Breast epithelium (tissue), 4 donors: Measurements from ENCODE around the gene PCDHGA6. TPM values are rescaled to one million over a fixed set of nuclear protein-coding genes. Genes with fewer than 3 reads are reported as not detected.
A peak's percentile ranks its signal among the peaks of the same experiment; 100 is the strongest.
"Not testable (repeated sequence)": the region's sequence is repeated elsewhere in the genome, so short reads cannot be mapped to it uniquely, and the experiment has no call there.

Experiments used
- DNase-seq, 2 donors: peaks; one replicate each; pipeline ENCODE4 v3.0.0-alpha.2; 2019; ENCODE audit warnings: low spot score in 2 of 2
- H3K27ac ChIP-seq, 2 donors: fragments of 200-600 bp; sonication (generic) in 1 of 2; one replicate each; pipeline ENCODE4 v1.5.1; 2016 to 2019; ENCODE audit warnings: mild to moderate bottlenecking in 1 of 2
- H3K27me3 ChIP-seq, 2 donors: fragments of 200-600 bp; sonication (generic) in 1 of 2; one replicate each; pipeline versions ENCODE4 v1.5.1 to v1.6.0; 2017 to 2019; ENCODE audit warnings: control low read depth in 1 of 2, mild to moderate bottlenecking in 1 of 2
- H3K36me3 ChIP-seq: fragments of 200-600 bp; one replicate; pipeline ENCODE4 v1.5.1; 2019
- H3K4me1 ChIP-seq, 2 donors: fragments of 200-600 bp; sonication (generic); one replicate each; pipeline ENCODE4 v1.5.1; 2016 to 2019; ENCODE audit warnings: control low read depth in 1 of 2
- H3K4me3 ChIP-seq, 3 donors: fragments of 200-600 bp; sonication (generic); 1 replicate in 2 of 3; 2 replicates in 1 of 3; pipeline ENCODE4 v1.5.1; 2016 to 2019; ENCODE audit warnings: mild to moderate bottlenecking in 3 of 3, moderate library complexity in 2 of 3
- H3K9me3 ChIP-seq, 2 donors: fragments of 200-600 bp; sonication (generic) in 1 of 2; one replicate each; pipeline ENCODE4 v1.5.1; 2016 to 2019; ENCODE audit warnings: control low read depth in 1 of 2
- CTCF ChIP-seq, 3 donors: fragments of 450-650 bp; IDR thresholded peaks; one replicate each; pipeline ENCODE4 v1.5.1; 2016 to 2017; ENCODE audit warnings: antibody characterized with exemption in 3 of 3, mild to moderate bottlenecking in 3 of 3, moderate library complexity in 3 of 3
- POLR2A ChIP-seq: fragments of 450-650 bp; IDR thresholded peaks from one replicate; pipeline ENCODE4 v1.6.1; 2016; ENCODE audit warnings: antibody characterized with exemption, mild to moderate bottlenecking, moderate library complexity
- POLR2AphosphoS5 ChIP-seq, 3 donors: sonication (generic); formaldehyde crosslinking; IDR thresholded peaks; one replicate each; pipeline ENCODE4 v1.6.1; 2017; ENCODE audit warnings: antibody characterized with exemption in 3 of 3
- intact Hi-C: fragments of 100-400 bp; cut with DNase I; formaldehyde crosslinking; loops from one replicate; pipeline ENCODE4 v1.15.1; 2023; ENCODE audit warnings: low total_unique reads
- total RNA-seq, 3 donors: library from RNA; depleted of rRNA; stranded (reverse); fragments of >200 nt; gene quantifications; one replicate each; pipeline ENCODE4 v1.1.0, GENCODE V29; 2016

PCDHGA6 gene
- total RNA-seq, 3 donors from 2014 or later, result 4.0 to 8.5 (median 8.3) TPM

- H3K4me3 ChIP-seq, result peak within 1 kb of the TSS; percentile 29 to 59 (median 30)
- no peak within 1 kb of the TSS for H3K27ac ChIP-seq
- peaks cover 73 to 99% of the 10 kb centered on the region in 2 donors for H3K9me3 ChIP-seq
- no peaks in the 10 kb centered on the region for H3K36me3 ChIP-seq
- intact Hi-C loops, result no loop called here
- no peaks in the 10 kb centered on the region for H3K4me1 ChIP-seq
- no peaks in the 10 kb centered on the region for H3K27me3 ChIP-seq
- TF ChIP-seq POLR2AphosphoS5 (IDR thresholded peaks at IDR 0.05) (no peak), POLR2A (no peak), CTCF (IDR thresholded peaks at IDR 0.05) (peak in 1 of 3 donors; percentile 19)
- no peak for DNase-seq
Observed at GRCh38 chr5:141412854-141413539, 39.3 kb downstream of the PCDHGA6 start, which contains the start of gene PCDHGA10. Gene PCDHGA10, plus strand, starts transcription at chr5:141412987. Its CDS starts 189 bp downstream, at chr5:141413176.

- no peaks in the 10 kb centered on the region for H3K4me1 ChIP-seq
- H3K36me3 ChIP-seq, result no peaks in the 10 kb centered on the region
- peaks cover 73 to 99% of the 10 kb centered on the region in 2 donors for H3K9me3 ChIP-seq
- DNase-seq, result no peak
- TF ChIP-seq CTCF (IDR thresholded peaks at IDR 0.05) (no peak), POLR2AphosphoS5 (IDR thresholded peaks at IDR 0.05) (no peak), POLR2A (no peak)
- peak overlapping the region; percentile 29 to 59 (median 30) for H3K4me3 ChIP-seq
- intact Hi-C loops, result no loop called here
- no peak overlapping the region for H3K27ac ChIP-seq
- no peaks in the 10 kb centered on the region for H3K27me3 ChIP-seq
Observed at GRCh38 chr5:141413540-141414069, 39.9 kb downstream of the PCDHGA6 start.

GRCh38 chr5:141414548-141415274 is 41.0 kb downstream of the PCDHGA6 start:
- intact Hi-C loops, H3K36me3 ChIP-seq, H3K27ac ChIP-seq, H3K4me1 ChIP-seq, DNase-seq, H3K27me3 ChIP-seq: not testable (repeated sequence)
- peak overlapping the region in 1 of 3 donors; percentile 31 for H3K4me3 ChIP-seq
- peaks cover 73 to 99% of the 10 kb centered on the region in 2 donors for H3K9me3 ChIP-seq

- H3K27ac ChIP-seq, H3K4me1 ChIP-seq, H3K27me3 ChIP-seq, intact Hi-C loops, DNase-seq, H3K36me3 ChIP-seq: not testable (repeated sequence)
- H3K4me3 ChIP-seq, result peak overlapping the region in 1 of 3 donors; percentile 12
- H3K9me3 ChIP-seq, result peaks cover 72 to 99% of the 10 kb centered on the region in 2 donors
Observed at GRCh38 chr5:141415275-141415618, 41.6 kb downstream of the PCDHGA6 start.

- TF ChIP-seq CTCF (IDR thresholded peaks at IDR 0.05), result peak; percentile 37 to 64 (median 37)
- H3K4me1 ChIP-seq, H3K27me3 ChIP-seq, H3K36me3 ChIP-seq: not testable (repeated sequence)
- intact Hi-C loops, result loop anchor here (1.0 kb wide), 1 partner anchor 8 kb away; no protein-coding TSS in a partner anchor
- Histone ChIP-seq H3K27ac (peak within 1 kb of the TSS in 1 of 2 donors; percentile 57), H3K9me3 (peaks cover 78 to 99% of the 10 kb centered on the region in 2 donors), H3K4me3 (peak within 1 kb of the TSS; percentile 39 to 63 (median 40))
- peak in 1 of 2 donors; percentile 48 for DNase-seq
Observed at GRCh38 chr5:141417494-141418172, 43.9 kb downstream of the PCDHGA6 start, which contains the start of gene PCDHGB7. Gene PCDHGB7, plus strand, starts transcription at chr5:141417677. Its CDS starts 183 bp downstream, at chr5:141417860.
